GM12878 (cell line): ENCODE data around the gene ARHGEF10L. TPM values are rescaled to one million over a fixed set of nuclear protein-coding genes. Genes with fewer than 3 reads are reported as not detected.

ENCODE experiments used
- ATAC-seq: fragments of 200-7000 bp; cut with Tn5 transposase; 3 replicates; pipeline ENCODE4 v1.9.1; 2020; ENCODE audit warnings: mild to moderate bottlenecking, moderate library complexity
- BruUV-seq: library from RNA; stranded (reverse); fragments of 400-500 nt; replicated peaks from 2 replicates; lab custom pipeline; 2021; lab: Mats Ljungman, UMichigan
- CTCF ChIA-PET: fragments of 300-600 bp; sonication (Branson Sonifier 250); formaldehyde crosslinking; extraction: SDS; loops from one replicate; lab custom pipeline; 2021; ENCODE audit warnings: inconsistent platforms; lab: Yijun Ruan, JAX
- POLR2A ChIA-PET: fragments of 350-600 bp; formaldehyde crosslinking; extraction: SDS; loops from one replicate; lab custom pipeline; 2021; ENCODE audit warnings: inconsistent platforms; lab: Charles Lee
- RAD21 ChIA-PET: fragments of 300-600 bp; sonication (Branson Sonifier 250); formaldehyde crosslinking; loops from one replicate; lab custom pipeline; 2023; ENCODE audit warnings: antibody characterized with exemption; ENCODE audit not compliant: unreplicated experiment; lab: Charles Lee
- SMC1A ChIA-PET: fragments of 300-600 bp; sonication (Branson Sonifier 250); formaldehyde crosslinking; loops from one replicate; lab custom pipeline; 2023; ENCODE audit not compliant: unreplicated experiment, uncharacterized antibody; lab: Charles Lee
- DNase-seq: peaks from one replicate; pipeline ENCODE4 v3.0.0-alpha.2; 2011; ENCODE audit warnings: low read depth, low spot score
- FAIRE-seq: peaks from 3 replicates; lab custom pipeline; 2011; peaks lifted over from hg19 to GRCh38; lab: Jason Lieb, UNC
- H2AFZ ChIP-seq: 2 replicates; pipeline ENCODE4 v1.6.0; 2011; ENCODE audit warnings: low read depth, low read length, control low read depth; ENCODE audit not compliant: control insufficient read depth
- H3K27ac ChIP-seq: 2 replicates; pipeline ENCODE4 v1.5.1; 2011; ENCODE audit warnings: control low read depth; ENCODE audit not compliant: control insufficient read depth, insufficient read depth
- H3K27me3 ChIP-seq, 2 experiments: replicated peaks in 1 of 2; 2 replicates each; pipeline versions ENCODE4 v1.6.0 to v1.6.1; 2011; ENCODE audit warnings: low read length in 1 of 2; ENCODE audit not compliant: control insufficient read depth in 2 of 2, insufficient read depth in 2 of 2
- H3K36me3 ChIP-seq, 2 experiments: 2 replicates each; pipeline ENCODE4 v1.5.1; 2011; ENCODE audit warnings: low read length in 1 of 2; ENCODE audit not compliant: control insufficient read depth in 2 of 2, insufficient read depth in 2 of 2
- H3K4me1 ChIP-seq: 2 replicates; pipeline ENCODE4 v1.6.1; 2011; ENCODE audit warnings: mild to moderate bottlenecking, low read length, moderate library complexity, mixed read lengths; ENCODE audit not compliant: control insufficient read depth, insufficient read depth
- H3K4me2 ChIP-seq: 2 replicates; pipeline ENCODE4 v1.6.0; 2011; ENCODE audit warnings: control low read depth; ENCODE audit not compliant: control insufficient read depth, insufficient read depth
- H3K4me3 ChIP-seq: fragments of 200-600 bp; sonication (generic); 2 replicates; pipeline ENCODE4 v1.5.1; 2016
- H3K79me2 ChIP-seq: 2 replicates; pipeline ENCODE4 v1.6.0; 2011; ENCODE audit warnings: low read length; ENCODE audit not compliant: control insufficient read depth, insufficient read depth
- H3K9ac ChIP-seq: 2 replicates; pipeline ENCODE4 v1.8.0; 2011; ENCODE audit warnings: low read length, control low read depth, mixed read lengths; ENCODE audit not compliant: control insufficient read depth, insufficient read depth
- H3K9me3 ChIP-seq: replicated peaks from 3 replicates; pipeline ENCODE4 v1.5.1; 2011; ENCODE audit warnings: mild to moderate bottlenecking, low read length; ENCODE audit not compliant: control insufficient read depth, insufficient read depth
- H4K20me1 ChIP-seq: 2 replicates; pipeline ENCODE4 v1.6.0; 2011; ENCODE audit not compliant: control insufficient read depth, insufficient read depth
- ASH2L ChIP-seq: fragments of 300-600, 200-600 bp; sonication (generic); IDR thresholded peaks from 2 replicates; pipeline ENCODE4 v1.6.1; 2017; ENCODE audit warnings: low read depth, mild to moderate bottlenecking, borderline replicate concordance
- EGR1 ChIP-seq, 2 experiments: IDR thresholded peaks; 1 replicate in 1 of 2; 2 replicates in 1 of 2; pipeline ENCODE4 v1.6.1; 2011 to 2012; ENCODE audit warnings: low read depth in 2 of 2, low read length in 2 of 2, borderline replicate concordance in 1 of 2, mild to moderate bottlenecking in 1 of 2, moderate library complexity in 1 of 2
- HDAC2 ChIP-seq: fragments of 200-600 bp; sonication (generic); IDR thresholded peaks from 2 replicates; pipeline ENCODE4 v1.6.1; 2017
- MTA3 ChIP-seq: IDR thresholded peaks from 2 replicates; pipeline ENCODE4 v1.6.1; 2012; ENCODE audit warnings: low read length, inconsistent platforms, borderline replicate concordance
- NRF1 ChIP-seq: conservative IDR thresholded peaks from 2 replicates; pipeline ENCODE4 v1.6.1; 2011; ENCODE audit warnings: mild to moderate bottlenecking, low read depth, low read length, improper control_type of control experiment
- POLR2A ChIP-seq: IDR thresholded peaks from 2 replicates; pipeline ENCODE4 v1.6.1; 2011; ENCODE audit warnings: low read depth, mild to moderate bottlenecking, low read length
- RAD51 ChIP-seq: fragments of 450-650 bp; IDR thresholded peaks from 2 replicates; pipeline ENCODE4 v1.6.1; 2016; ENCODE audit warnings: moderate library complexity, mild to moderate bottlenecking, inconsistent platforms
- SUZ12 ChIP-seq: fragments of 200-600 bp; sonication (generic); IDR thresholded peaks from one replicate; pipeline ENCODE4 v1.6.1; 2018; ENCODE audit warnings: antibody characterized with exemption, mild to moderate bottlenecking; ENCODE audit not compliant: unreplicated experiment
- TAF1 ChIP-seq: IDR thresholded peaks from 2 replicates; pipeline ENCODE4 v1.6.1; 2011; ENCODE audit warnings: mild to moderate bottlenecking, low read depth, low read length, borderline replicate concordance
- ZNF207 ChIP-seq: fragments of 450-650 bp; IDR thresholded peaks from 2 replicates; pipeline ENCODE4 v1.6.1; 2014; ENCODE audit warnings: antibody characterized with exemption, mild to moderate bottlenecking, borderline replicate concordance
- WGBS: methylation state at CpG from one replicate; pipeline ENCODE4 v1.1.6; 2016; ENCODE audit warnings: low lambda C conversion rate; ENCODE audit not compliant: insufficient replicate concordance, insufficient coverage; ENCODE audit errors: missing lambda C conversion rate; 5-methylcytosine and 5-hydroxymethylcytosine counted together
- in situ Hi-C: fragments of 300-500 bp; cut with MboI; formaldehyde crosslinking; loops from 9 replicates; pipeline ENCODE4 v1.14.3; 2018; ENCODE audit warnings: mixed read lengths
- intact Hi-C: fragments of 100-400 bp; cut with micrococcal nuclease; formaldehyde crosslinking; loops from one replicate; pipeline ENCODE4 v1.14.2; 2022; ENCODE audit not compliant: unreplicated experiment
- polyA plus RNA-seq, 11 experiments: library from polyadenylated mRNA; depleted of rRNA in 4 of 11; unstranded in 6 of 11; stranded (reverse) in 5 of 11; fragments of >200 nt; fragmentation: Nextera tagmentation in 4 of 11; fragmentation: Illumina TruSeq in 1 of 11; extraction: Ambion mirVana in 4 of 11; extraction: Trizol in 1 of 11; gene quantifications; 1 replicate in 1 of 11; 2 replicates in 10 of 11; pipeline versions ENCODE4 v1.2.1 to v1.2.3, GENCODE V29; 2011 to 2016; ENCODE audit warnings: inconsistent platforms in 2 of 11, missing spikeins in 2 of 11, low read depth in 1 of 11
- total RNA-seq, 4 experiments: library from RNA; depleted of rRNA in 3 of 4; stranded (reverse); fragments of >200 nt in 3 of 4; fragmentation: Illumina TruSeq in 1 of 4; extraction: Trizol in 1 of 4; gene quantifications; 2 replicates each; pipeline versions ENCODE4 v1.2.1 to v1.2.3, GENCODE V29; 2013 to 2021
- TF ChIP-seq, protein P1 (sequence below): fragments of 450-650 bp; IDR thresholded peaks from 2 replicates; pipeline ENCODE4 v1.6.1; 2018; ENCODE audit warnings: borderline replicate concordance, mild to moderate bottlenecking; ENCODE audit not compliant: partially characterized antibody
- TF ChIP-seq, protein P2 (sequence below): IDR thresholded peaks from 2 replicates; pipeline ENCODE4 v1.6.1; 2012; ENCODE audit warnings: low read length, inconsistent platforms
- TF ChIP-seq, protein P3 (sequence below): IDR thresholded peaks from 2 replicates; pipeline ENCODE4 v1.6.1; 2011; ENCODE audit warnings: low read depth, low read length, improper control_type of control experiment, borderline replicate concordance
- TF ChIP-seq, protein P4 (sequence below): fragments of 450-650 bp; IDR thresholded peaks from 2 replicates; pipeline ENCODE4 v1.6.1; 2017; ENCODE audit warnings: borderline replicate concordance

ARHGEF10L gene
- total and polyA plus RNA-seq, 10 of the 15 experiments (the other 5 are each of a cell fraction or from before 2014, with no cell fraction given) = 0.05 to 0.94 (median 0.28) TPM; not detected in 2

DNA sequence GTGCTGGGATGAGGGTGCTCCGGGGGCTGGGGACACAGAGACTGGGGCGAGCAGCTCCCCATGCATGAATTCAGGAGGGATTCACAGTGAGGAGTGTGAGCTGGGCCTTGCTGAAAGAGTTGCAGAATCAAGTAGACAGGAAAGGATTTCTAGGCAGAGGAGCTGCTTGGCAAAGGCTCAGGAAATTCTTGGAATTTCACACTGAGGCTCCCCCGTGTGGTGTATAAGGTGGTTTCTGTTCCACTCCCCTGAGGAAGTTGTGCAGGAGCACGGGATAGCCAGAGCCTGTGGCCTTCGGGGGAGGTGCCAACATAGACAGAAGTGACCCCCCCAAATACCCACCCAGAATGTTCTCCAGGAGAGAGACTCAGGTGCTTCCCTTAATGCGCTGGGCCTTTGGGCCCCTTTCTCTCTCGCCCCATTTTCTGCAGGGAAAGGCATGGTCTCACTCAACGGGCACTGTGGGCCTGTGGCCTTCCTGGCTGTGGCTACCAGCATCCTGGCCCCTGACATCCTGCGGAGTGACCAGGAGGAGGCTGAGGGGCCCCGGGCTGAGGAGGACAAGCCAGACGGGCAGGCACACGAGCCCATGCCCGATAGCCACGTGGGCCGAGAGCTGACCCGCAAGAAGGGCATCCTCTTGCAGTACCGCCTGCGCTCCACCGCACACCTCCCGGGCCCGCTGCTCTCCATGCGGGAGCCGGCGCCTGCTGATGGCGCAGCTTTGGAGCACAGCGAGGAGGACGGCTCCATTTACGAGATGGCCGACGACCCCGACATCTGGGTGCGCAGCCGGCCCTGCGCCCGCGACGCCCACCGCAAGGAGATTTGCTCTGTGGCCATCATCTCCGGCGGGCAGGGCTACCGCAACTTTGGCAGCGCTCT, 157.2 kb downstream of the ARHGEF10L start (continued):
- TF ChIP-seq, protein P1, sequence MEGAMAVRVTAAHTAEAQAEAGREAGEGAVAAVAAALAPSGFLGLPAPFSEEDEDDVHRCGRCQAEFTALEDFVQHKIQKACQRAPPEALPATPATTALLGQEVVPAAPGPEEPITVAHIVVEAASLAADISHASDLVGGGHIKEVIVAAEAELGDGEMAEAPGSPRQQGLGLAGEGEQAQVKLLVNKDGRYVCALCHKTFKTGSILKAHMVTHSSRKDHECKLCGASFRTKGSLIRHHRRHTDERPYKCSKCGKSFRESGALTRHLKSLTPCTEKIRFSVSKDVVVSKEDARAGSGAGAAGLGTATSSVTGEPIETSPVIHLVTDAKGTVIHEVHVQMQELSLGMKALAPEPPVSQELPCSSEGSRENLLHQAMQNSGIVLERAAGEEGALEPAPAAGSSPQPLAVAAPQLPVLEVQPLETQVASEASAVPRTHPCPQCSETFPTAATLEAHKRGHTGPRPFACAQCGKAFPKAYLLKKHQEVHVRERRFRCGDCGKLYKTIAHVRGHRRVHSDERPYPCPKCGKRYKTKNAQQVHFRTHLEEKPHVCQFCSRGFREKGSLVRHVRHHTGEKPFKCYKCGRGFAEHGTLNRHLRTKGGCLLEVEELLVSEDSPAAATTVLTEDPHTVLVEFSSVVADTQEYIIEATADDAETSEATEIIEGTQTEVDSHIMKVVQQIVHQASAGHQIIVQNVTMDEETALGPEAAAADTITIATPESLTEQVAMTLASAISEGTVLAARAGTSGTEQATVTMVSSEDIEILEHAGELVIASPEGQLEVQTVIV = no peak
- TF ChIP-seq POLR2A = no peak

DNA sequence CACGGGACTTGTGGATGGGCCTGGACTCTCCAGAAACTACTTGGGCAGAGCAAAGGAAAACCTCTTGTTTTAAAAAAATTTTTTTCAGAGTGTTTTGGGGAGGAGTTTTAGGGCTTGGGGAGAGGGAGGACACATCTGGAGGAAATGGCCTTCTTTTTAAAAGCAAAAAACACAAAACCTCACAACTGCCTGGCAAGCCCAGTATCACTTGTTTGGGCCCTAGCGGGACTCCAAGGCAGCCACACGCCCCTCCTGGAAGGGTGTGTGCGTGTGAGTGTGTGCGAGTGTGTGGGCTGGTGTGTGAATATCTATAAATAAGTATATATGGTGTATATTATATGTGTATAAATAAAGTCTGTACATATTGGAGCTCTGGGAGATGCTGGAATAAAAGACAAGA, 158.0 kb downstream of the ARHGEF10L start:
- H3K27me3 ChIP-seq = no peaks in the 10 kb centered on the region; a peak in 2 of 4 replicates
- H3K4me2 ChIP-seq = no peak overlapping the region
- no peak overlapping the region for H3K27ac ChIP-seq
- ChIA-PET SMC1A (no interaction called here), CTCF (no interaction called here), RAD21 (no interaction called here), POLR2A (no interaction called here)
- no peak for FAIRE-seq
- no peak overlapping the region for H3K9ac ChIP-seq
- no peaks in the 10 kb centered on the region for H4K20me1 ChIP-seq
- ATAC-seq = no peak
- no TSS peak for BruUV-seq
- H3K4me1 ChIP-seq = no peaks in the 10 kb centered on the region
- H3K4me3 ChIP-seq = no peak overlapping the region
- in situ Hi-C loops = no loop called here
- no peak for DNase-seq
- intact Hi-C loops = no loop called here
- no peaks in the 10 kb centered on the region for H3K36me3 ChIP-seq
- 2% methylated on average over 5 of the region's 5 CpGs for WGBS
- no peaks in the 10 kb centered on the region for H3K79me2 ChIP-seq
- no peak overlapping the region for H2AFZ ChIP-seq
- H3K9me3 ChIP-seq = no peaks in the 10 kb centered on the region
- TF ChIP-seq HDAC2 (no peak), NRF1 (no peak), ASH2L (no peak), MTA3 (no peak), RAD51 (no peak), EGR1 (IDR thresholded peaks at IDR 0.05; ENCODE audit: borderline replicate concordance in 1 of 2, low read depth in 2 of 2, low read length in 2 of 2) (no peak), ZNF207 (no peak), SUZ12 (no peak), TAF1 (no peak)
- TF ChIP-seq, protein P2, sequence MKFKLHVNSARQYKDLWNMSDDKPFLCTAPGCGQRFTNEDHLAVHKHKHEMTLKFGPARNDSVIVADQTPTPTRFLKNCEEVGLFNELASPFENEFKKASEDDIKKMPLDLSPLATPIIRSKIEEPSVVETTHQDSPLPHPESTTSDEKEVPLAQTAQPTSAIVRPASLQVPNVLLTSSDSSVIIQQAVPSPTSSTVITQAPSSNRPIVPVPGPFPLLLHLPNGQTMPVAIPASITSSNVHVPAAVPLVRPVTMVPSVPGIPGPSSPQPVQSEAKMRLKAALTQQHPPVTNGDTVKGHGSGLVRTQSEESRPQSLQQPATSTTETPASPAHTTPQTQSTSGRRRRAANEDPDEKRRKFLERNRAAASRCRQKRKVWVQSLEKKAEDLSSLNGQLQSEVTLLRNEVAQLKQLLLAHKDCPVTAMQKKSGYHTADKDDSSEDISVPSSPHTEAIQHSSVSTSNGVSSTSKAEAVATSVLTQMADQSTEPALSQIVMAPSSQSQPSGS = no peak
- TF ChIP-seq, protein P3, sequence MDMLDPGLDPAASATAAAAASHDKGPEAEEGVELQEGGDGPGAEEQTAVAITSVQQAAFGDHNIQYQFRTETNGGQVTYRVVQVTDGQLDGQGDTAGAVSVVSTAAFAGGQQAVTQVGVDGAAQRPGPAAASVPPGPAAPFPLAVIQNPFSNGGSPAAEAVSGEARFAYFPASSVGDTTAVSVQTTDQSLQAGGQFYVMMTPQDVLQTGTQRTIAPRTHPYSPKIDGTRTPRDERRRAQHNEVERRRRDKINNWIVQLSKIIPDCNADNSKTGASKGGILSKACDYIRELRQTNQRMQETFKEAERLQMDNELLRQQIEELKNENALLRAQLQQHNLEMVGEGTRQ = no peak
- TF ChIP-seq, protein P4, sequence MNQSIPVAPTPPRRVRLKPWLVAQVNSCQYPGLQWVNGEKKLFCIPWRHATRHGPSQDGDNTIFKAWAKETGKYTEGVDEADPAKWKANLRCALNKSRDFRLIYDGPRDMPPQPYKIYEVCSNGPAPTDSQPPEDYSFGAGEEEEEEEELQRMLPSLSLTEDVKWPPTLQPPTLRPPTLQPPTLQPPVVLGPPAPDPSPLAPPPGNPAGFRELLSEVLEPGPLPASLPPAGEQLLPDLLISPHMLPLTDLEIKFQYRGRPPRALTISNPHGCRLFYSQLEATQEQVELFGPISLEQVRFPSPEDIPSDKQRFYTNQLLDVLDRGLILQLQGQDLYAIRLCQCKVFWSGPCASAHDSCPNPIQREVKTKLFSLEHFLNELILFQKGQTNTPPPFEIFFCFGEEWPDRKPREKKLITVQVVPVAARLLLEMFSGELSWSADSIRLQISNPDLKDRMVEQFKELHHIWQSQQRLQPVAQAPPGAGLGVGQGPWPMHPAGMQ = no peak
